ENCODE data around the gene CHID1.

DNA sequence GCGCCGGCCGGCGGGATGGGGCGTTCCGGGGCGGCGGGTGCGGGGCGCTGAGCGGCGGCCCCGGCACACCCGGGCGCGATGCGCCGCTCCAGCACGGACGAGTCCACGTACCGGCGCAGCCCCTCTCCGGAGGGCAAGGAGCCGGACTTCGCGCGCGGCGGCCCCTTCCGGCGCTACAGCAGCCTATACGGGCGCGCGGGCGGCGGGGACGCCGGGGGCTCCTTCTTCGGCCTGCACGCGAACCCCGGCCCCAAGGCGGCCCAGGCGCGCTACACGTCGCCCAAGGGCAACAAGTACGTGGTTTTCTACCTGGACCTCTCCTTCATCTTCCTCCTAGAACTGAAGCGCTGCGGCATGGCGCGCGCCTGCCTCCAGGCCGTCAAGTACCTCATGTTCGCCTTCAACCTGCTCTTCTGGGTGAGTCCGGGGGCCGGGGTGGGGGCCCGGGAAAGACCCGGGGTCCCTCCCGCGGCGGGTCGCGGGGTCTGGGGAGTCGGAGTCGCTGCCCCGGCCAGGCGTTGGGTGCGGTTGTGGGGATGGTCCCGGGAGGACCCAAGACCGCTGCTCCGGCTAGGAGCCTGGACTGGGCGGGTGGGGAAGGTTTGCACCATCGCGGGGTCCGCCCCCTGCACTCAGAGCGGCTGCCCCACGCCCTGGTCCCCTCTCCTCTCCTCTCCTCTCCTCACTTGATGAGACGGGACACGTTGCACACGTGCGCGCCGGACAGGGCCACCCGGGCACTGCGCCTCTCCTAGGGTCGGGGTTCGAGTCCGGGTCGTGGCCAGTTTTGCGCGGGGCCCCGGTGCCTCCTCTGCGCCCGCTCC lies 60.4 kb downstream of the CHID1 start:
- TF ChIP-seq, protein P1, sequence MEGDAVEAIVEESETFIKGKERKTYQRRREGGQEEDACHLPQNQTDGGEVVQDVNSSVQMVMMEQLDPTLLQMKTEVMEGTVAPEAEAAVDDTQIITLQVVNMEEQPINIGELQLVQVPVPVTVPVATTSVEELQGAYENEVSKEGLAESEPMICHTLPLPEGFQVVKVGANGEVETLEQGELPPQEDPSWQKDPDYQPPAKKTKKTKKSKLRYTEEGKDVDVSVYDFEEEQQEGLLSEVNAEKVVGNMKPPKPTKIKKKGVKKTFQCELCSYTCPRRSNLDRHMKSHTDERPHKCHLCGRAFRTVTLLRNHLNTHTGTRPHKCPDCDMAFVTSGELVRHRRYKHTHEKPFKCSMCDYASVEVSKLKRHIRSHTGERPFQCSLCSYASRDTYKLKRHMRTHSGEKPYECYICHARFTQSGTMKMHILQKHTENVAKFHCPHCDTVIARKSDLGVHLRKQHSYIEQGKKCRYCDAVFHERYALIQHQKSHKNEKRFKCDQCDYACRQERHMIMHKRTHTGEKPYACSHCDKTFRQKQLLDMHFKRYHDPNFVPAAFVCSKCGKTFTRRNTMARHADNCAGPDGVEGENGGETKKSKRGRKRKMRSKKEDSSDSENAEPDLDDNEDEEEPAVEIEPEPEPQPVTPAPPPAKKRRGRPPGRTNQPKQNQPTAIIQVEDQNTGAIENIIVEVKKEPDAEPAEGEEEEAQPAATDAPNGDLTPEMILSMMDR (IDR thresholded peaks at IDR 0.05; ENCODE audit: insufficient read depth, low read length, poor library complexity, severe bottlenecking), result no peak
- TF ChIP-seq EZH2phosphoT487 (conservative IDR thresholded peaks at IDR 0.05; ENCODE audit: low read length), result no peak
